SK-N-SH (cell line): Measurements from ENCODE around the gene GCM1. TPM values are rescaled to one million over a fixed set of nuclear protein-coding genes. Genes with fewer than 3 reads are reported as not detected.

ENCODE experiments used
- CTCF ChIA-PET: fragments of 300-600, 350-600 bp; formaldehyde crosslinking; extraction: SDS; loops from one replicate; lab custom pipeline; 2021; lab: Yijun Ruan, JAX
- POLR2A ChIA-PET: fragments of 350-600 bp; sonication (Branson Sonifier 250); formaldehyde crosslinking; extraction: SDS; loops from one replicate; lab custom pipeline; 2020; ENCODE audit warnings: antibody characterized with exemption, inconsistent platforms; lab: Yijun Ruan, JAX
- DNase-seq: peaks from one replicate; pipeline ENCODE4 v3.0.0; 2012
- H2AFZ ChIP-seq: fragments of 200-600 bp; sonication (generic); 2 replicates; pipeline ENCODE4 v1.8.1; 2016; ENCODE audit warnings: antibody characterized with exemption, mild to moderate bottlenecking, low read depth
- H3F3A ChIP-seq: fragments of 200-600 bp; sonication (generic); replicated peaks from 2 replicates; pipeline ENCODE3; 2016; ENCODE audit warnings: antibody characterized with exemption, mild to moderate bottlenecking; ENCODE audit not compliant: insufficient read depth
- H3K27ac ChIP-seq, 2 experiments: fragments of 200-500 bp in 1 of 2; fragments of 200-600 bp in 1 of 2; sonication (Bioruptor generic) in 1 of 2; sonication (generic), shearing (Covaris generic) in 1 of 2; 2 replicates each; pipeline versions ENCODE4 v1.5.1 to v1.6.1; 2014 to 2016; ENCODE audit warnings: low read depth in 2 of 2, inconsistent platforms in 1 of 2, low read length in 1 of 2, mild to moderate bottlenecking in 1 of 2, mixed read lengths in 1 of 2
- H3K27me3 ChIP-seq: fragments of 200-600 bp; sonication (generic), shearing (Covaris generic); 2 replicates; pipeline ENCODE4 v1.6.1; 2016; ENCODE audit warnings: mixed run types; ENCODE audit not compliant: insufficient read depth
- H3K36me3 ChIP-seq, 2 experiments: fragments of 200-500 bp in 1 of 2; fragments of 200-600 bp in 1 of 2; sonication (Bioruptor generic) in 1 of 2; sonication (generic) in 1 of 2; replicated peaks in 1 of 2; 2 replicates each; pipeline versions ENCODE3 to v1.5.1; 2014 to 2016; ENCODE audit warnings: low read length in 1 of 2, mild to moderate bottlenecking in 1 of 2; ENCODE audit not compliant: insufficient read depth in 2 of 2, control insufficient read depth in 1 of 2
- H3K4me1 ChIP-seq, 2 experiments: fragments of 200-500 bp in 1 of 2; fragments of 200-600 bp in 1 of 2; sonication (Bioruptor generic) in 1 of 2; sonication (generic), shearing (Covaris generic) in 1 of 2; 2 replicates each; pipeline versions ENCODE4 v1.5.1 to v1.6.1; 2014 to 2016; ENCODE audit warnings: low read depth in 1 of 2, low read length in 1 of 2, mixed run types in 1 of 2; ENCODE audit not compliant: insufficient read depth in 2 of 2, control insufficient read depth in 1 of 2
- H3K4me2 ChIP-seq: fragments of 200-600 bp; sonication (generic), shearing (Covaris generic); 2 replicates; pipeline ENCODE4 v1.6.1; 2017; ENCODE audit warnings: mixed run types
- H3K4me3 ChIP-seq, 2 experiments: fragments of 200-500 bp in 1 of 2; fragments of 200-600 bp in 1 of 2; sonication (Bioruptor generic) in 1 of 2; sonication (generic), shearing (Covaris generic) in 1 of 2; 2 replicates each; pipeline versions ENCODE4 v1.5.1 to v1.8.1; 2014 to 2016; ENCODE audit warnings: low read depth in 2 of 2, inconsistent platforms in 1 of 2, low read length in 1 of 2, mild to moderate bottlenecking in 1 of 2, mixed read lengths in 1 of 2, moderate library complexity in 1 of 2
- H3K79me2 ChIP-seq: fragments of 200-600 bp; sonication (generic); 2 replicates; pipeline ENCODE4 v1.8.1; 2017; ENCODE audit warnings: mild to moderate bottlenecking; ENCODE audit not compliant: insufficient read depth
- H3K9ac ChIP-seq: fragments of 200-600 bp; sonication (generic); 2 replicates; pipeline ENCODE4 v1.6.1; 2017; ENCODE audit warnings: mixed run types
- H3K9me2 ChIP-seq: fragments of 200-600 bp; sonication (generic); 2 replicates; pipeline ENCODE4 v1.6.1; 2017; ENCODE audit warnings: mixed run types
- H3K9me3 ChIP-seq: fragments of 200-600 bp; sonication (generic); 2 replicates; pipeline ENCODE4 v1.6.1; 2017; ENCODE audit warnings: mixed run types, mild to moderate bottlenecking, moderate library complexity
- H4K20me1 ChIP-seq: fragments of 200-600 bp; sonication (generic); 2 replicates; pipeline ENCODE4 v1.6.1; 2017; ENCODE audit warnings: mild to moderate bottlenecking, mixed run types; ENCODE audit not compliant: insufficient read depth
- CHD2 ChIP-seq: fragments of 150-350 bp; IDR thresholded peaks from 2 replicates; pipeline ENCODE4 v1.6.1; 2018; ENCODE audit warnings: low read length; ENCODE audit not compliant: partially characterized antibody
- EP300 ChIP-seq, 2 experiments: IDR thresholded peaks; 2 replicates each; pipeline versions ENCODE4 v1.4.0 to v1.6.1; 2012; ENCODE audit warnings: borderline replicate concordance in 1 of 2, low read depth in 1 of 2, low read length in 1 of 2
- EZH2phosphoT487 ChIP-seq: fragments of 200-600 bp; sonication (generic); IDR thresholded peaks from 2 replicates; pipeline ENCODE4 v1.6.1; 2017; ENCODE audit warnings: low read depth, mixed run types, mild to moderate bottlenecking, antibody characterized with exemption, moderate library complexity, borderline replicate concordance
- FOXJ3 ChIP-seq: sonication (generic); formaldehyde crosslinking; IDR thresholded peaks from 2 replicates; pipeline ENCODE4 v1.5.1; 2020; ENCODE audit warnings: mild to moderate bottlenecking, missing genetic modification reagents
- FOXM1 ChIP-seq: IDR thresholded peaks from 2 replicates; pipeline ENCODE4 v1.4.0; 2012; ENCODE audit warnings: low read depth, mild to moderate bottlenecking
- NFIC ChIP-seq: IDR thresholded peaks from 2 replicates; pipeline ENCODE4 v1.4.0; 2012; ENCODE audit warnings: borderline replicate concordance
- POLR2AphosphoS5 ChIP-seq: IDR thresholded peaks from 2 replicates; pipeline ENCODE4 v1.6.1; 2012; ENCODE audit warnings: low read depth, low read length
- RCOR1 ChIP-seq: fragments of 150-350 bp; IDR thresholded peaks from 2 replicates; pipeline ENCODE4 v1.6.1; 2017; ENCODE audit warnings: antibody characterized with exemption, low read length
- RFX5 ChIP-seq: IDR thresholded peaks from 2 replicates; pipeline ENCODE4 v1.6.1; 2012; ENCODE audit warnings: mild to moderate bottlenecking, improper control_type of control experiment, low read length
- SIN3A ChIP-seq: IDR thresholded peaks from 2 replicates; pipeline ENCODE4 v1.6.1; 2012; ENCODE audit warnings: low read depth, mild to moderate bottlenecking, low read length, moderate library complexity, borderline replicate concordance
- SMC3 ChIP-seq: IDR thresholded peaks from 2 replicates; pipeline ENCODE4 v1.6.1; 2012; ENCODE audit warnings: low read depth, low read length, improper control_type of control experiment
- TCF12 ChIP-seq: IDR thresholded peaks from 2 replicates; pipeline ENCODE4 v1.4.0; 2012
- YY1 ChIP-seq: IDR thresholded peaks from 2 replicates; pipeline ENCODE4 v1.4.0; 2012; ENCODE audit warnings: low read depth, mild to moderate bottlenecking
- WGBS: methylation state at CpG from one replicate; pipeline ENCODE4 v1.1.6; 2017; ENCODE audit warnings: low lambda C conversion rate; 5-methylcytosine and 5-hydroxymethylcytosine counted together
- polyA plus RNA-seq, 3 experiments: library from polyadenylated mRNA; depleted of rRNA; stranded (reverse); fragments of >200 nt; gene quantifications; 2 replicates each; pipeline ENCODE4 v1.2.3, GENCODE V29; 2012
- TF ChIP-seq, protein P1 (sequence below): IDR thresholded peaks from 2 replicates; pipeline ENCODE4 v1.4.0; 2012; ENCODE audit warnings: low read depth, borderline replicate concordance
- TF ChIP-seq, protein P2 (sequence below): IDR thresholded peaks from 2 replicates; pipeline ENCODE4 v1.6.1; 2012; ENCODE audit warnings: mild to moderate bottlenecking, low read depth, low read length, moderate library complexity
- TF ChIP-seq, protein P3 (sequence below): fragments of 150-350 bp; IDR thresholded peaks from 2 replicates; pipeline ENCODE4 v1.6.1; 2017; ENCODE audit warnings: antibody characterized with exemption, low read length, low read depth, borderline replicate concordance

GCM1 gene
- polyA plus RNA-seq, 1 of the 3 experiments (the other 2 are of a cell fraction), result not detected

DNA sequence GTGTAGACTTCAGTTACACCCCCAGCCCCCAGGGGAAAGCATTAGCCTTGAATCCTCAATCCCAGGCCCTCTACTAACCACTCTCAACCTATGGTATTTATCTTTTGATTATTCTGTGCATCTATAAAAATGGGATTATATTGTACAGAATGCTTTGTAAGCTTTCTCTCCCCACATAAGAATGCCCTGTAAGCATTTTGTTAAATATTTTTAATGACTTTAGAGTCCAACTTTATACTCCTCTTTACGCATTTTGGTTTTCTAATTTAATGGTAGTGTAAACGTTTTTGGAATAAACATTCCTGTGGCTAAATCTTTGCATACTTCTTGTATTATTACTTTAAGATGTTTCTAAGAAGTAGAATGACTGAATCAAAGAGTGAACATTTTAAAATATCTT lies 48.1 kb downstream of the GCM1 start:
- ChIA-PET POLR2A (no interaction called here), CTCF (interaction anchor here (0.6 kb wide), 1 partner anchor 14 kb away, joined by 3 read pairs; no protein-coding TSS in a partner anchor)
- Histone ChIP-seq H3K27ac (no peak overlapping the region), H3K9me2 (no peaks in the 10 kb centered on the region), H3K4me3 (no peak overlapping the region), H4K20me1 (no peaks in the 10 kb centered on the region), H3K9me3 (no peaks in the 10 kb centered on the region), H3K4me1 (no peaks in the 10 kb centered on the region), H3K4me2 (no peak overlapping the region), H3K79me2 (no peaks in the 10 kb centered on the region)
- WGBS, result 7% methylated on average over 2 of the region's 2 CpGs
- DNase-seq, result no peak
- no peak for TF ChIP-seq FOXM1
- TF ChIP-seq, protein P1, sequence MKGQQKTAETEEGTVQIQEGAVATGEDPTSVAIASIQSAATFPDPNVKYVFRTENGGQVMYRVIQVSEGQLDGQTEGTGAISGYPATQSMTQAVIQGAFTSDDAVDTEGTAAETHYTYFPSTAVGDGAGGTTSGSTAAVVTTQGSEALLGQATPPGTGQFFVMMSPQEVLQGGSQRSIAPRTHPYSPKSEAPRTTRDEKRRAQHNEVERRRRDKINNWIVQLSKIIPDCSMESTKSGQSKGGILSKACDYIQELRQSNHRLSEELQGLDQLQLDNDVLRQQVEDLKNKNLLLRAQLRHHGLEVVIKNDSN, result no peak
- TF ChIP-seq YY1, result no peak
- no peak for TF ChIP-seq RFX5
- TF ChIP-seq FOXJ3 (CRISPR knock-in tag), result no peak
- no peak for TF ChIP-seq CHD2
- TF ChIP-seq SMC3, result no peak
- TF ChIP-seq, protein P2, sequence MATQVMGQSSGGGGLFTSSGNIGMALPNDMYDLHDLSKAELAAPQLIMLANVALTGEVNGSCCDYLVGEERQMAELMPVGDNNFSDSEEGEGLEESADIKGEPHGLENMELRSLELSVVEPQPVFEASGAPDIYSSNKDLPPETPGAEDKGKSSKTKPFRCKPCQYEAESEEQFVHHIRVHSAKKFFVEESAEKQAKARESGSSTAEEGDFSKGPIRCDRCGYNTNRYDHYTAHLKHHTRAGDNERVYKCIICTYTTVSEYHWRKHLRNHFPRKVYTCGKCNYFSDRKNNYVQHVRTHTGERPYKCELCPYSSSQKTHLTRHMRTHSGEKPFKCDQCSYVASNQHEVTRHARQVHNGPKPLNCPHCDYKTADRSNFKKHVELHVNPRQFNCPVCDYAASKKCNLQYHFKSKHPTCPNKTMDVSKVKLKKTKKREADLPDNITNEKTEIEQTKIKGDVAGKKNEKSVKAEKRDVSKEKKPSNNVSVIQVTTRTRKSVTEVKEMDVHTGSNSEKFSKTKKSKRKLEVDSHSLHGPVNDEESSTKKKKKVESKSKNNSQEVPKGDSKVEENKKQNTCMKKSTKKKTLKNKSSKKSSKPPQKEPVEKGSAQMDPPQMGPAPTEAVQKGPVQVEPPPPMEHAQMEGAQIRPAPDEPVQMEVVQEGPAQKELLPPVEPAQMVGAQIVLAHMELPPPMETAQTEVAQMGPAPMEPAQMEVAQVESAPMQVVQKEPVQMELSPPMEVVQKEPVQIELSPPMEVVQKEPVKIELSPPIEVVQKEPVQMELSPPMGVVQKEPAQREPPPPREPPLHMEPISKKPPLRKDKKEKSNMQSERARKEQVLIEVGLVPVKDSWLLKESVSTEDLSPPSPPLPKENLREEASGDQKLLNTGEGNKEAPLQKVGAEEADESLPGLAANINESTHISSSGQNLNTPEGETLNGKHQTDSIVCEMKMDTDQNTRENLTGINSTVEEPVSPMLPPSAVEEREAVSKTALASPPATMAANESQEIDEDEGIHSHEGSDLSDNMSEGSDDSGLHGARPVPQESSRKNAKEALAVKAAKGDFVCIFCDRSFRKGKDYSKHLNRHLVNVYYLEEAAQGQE, result no peak
- no peak for TF ChIP-seq SIN3A
- TF ChIP-seq TCF12, result no peak
- no peak for TF ChIP-seq POLR2AphosphoS5
- TF ChIP-seq, protein P3, sequence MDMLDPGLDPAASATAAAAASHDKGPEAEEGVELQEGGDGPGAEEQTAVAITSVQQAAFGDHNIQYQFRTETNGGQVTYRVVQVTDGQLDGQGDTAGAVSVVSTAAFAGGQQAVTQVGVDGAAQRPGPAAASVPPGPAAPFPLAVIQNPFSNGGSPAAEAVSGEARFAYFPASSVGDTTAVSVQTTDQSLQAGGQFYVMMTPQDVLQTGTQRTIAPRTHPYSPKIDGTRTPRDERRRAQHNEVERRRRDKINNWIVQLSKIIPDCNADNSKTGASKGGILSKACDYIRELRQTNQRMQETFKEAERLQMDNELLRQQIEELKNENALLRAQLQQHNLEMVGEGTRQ, result no peak
- TF ChIP-seq EP300 (IDR thresholded peaks at IDR 0.05; ENCODE audit: borderline replicate concordance in 1 of 2, low read depth in 1 of 2, low read length in 1 of 2), result no peak
- no peak for TF ChIP-seq EZH2phosphoT487
- TF ChIP-seq RCOR1, result no peak
- TF ChIP-seq NFIC, result no peak
- TF ChIP-seq, all 33 proteins: peak for 0
- no peaks in the 10 kb centered on the region for H3F3A ChIP-seq
- peaks cover 52 to 63% of the 10 kb centered on the region in 2 experiments for H3K36me3 ChIP-seq
- H3K27me3 ChIP-seq, result no peaks in the 10 kb centered on the region
- H2AFZ ChIP-seq, result no peak overlapping the region
- H3K9ac ChIP-seq, result no peak overlapping the region
